Activated T-cell treated with anti-CD3 and anti-CD28 coated beads, Interleukin-2, amount 50 U/mL, for 24 hours (primary cell): Measurements from ENCODE around the gene TFAM.
"Not testable (repeated sequence)": the region's sequence is repeated elsewhere in the genome, so short reads cannot be mapped to it uniquely, and the experiment has no call there.

Experiments used
- DNase-seq: peaks from one replicate; pipeline ENCODE4 v3.0.0-alpha.2; 2020
- H3K27ac Mint-ChIP-seq: 2 replicates; pipeline ENCODE4 v1.8.0; 2020; ENCODE audit warnings: mild to moderate bottlenecking, mixed read lengths
- H3K27me3 Mint-ChIP-seq: 2 replicates; pipeline ENCODE4 v1.8.0; 2020; ENCODE audit warnings: mixed read lengths
- H3K36me3 Mint-ChIP-seq: 2 replicates; pipeline ENCODE4 v1.8.0; 2020; ENCODE audit warnings: low read depth, mixed read lengths
- H3K4me1 Mint-ChIP-seq: 2 replicates; pipeline ENCODE4 v1.8.0; 2020; ENCODE audit warnings: low read depth, mixed read lengths
- H3K4me3 Mint-ChIP-seq: 2 replicates; pipeline ENCODE4 v1.8.0; 2020; ENCODE audit warnings: mild to moderate bottlenecking, moderate library complexity, mixed read lengths
- H3K9me3 Mint-ChIP-seq: 2 replicates; pipeline ENCODE4 v1.8.0; 2020; ENCODE audit warnings: mixed read lengths

The TFAM gene

DNA sequence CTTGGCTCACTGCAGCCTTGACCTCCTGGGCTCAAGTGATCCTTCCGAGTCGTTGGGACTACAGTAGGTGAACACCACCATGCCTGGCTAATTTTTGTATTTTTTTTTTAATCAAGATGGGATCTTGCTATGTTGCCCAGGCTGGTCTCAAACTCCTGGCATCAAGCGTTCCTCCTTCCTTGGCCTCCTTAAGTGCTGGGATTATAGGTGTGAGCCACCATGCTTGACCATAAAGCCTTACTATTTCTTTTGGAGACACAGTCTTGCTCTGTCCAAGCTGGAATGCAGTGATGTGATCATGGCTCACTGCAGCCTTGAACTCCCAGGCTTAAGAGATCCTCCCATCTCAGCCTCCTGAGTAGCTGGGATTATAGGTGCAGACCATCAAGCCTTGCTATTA, 12.6 kb downstream of the TFAM start:
- Mint-ChIP-seq H3K9me3 (no peaks in the 10 kb centered on the region), H3K36me3 (peaks cover 82% of the 10 kb centered on the region), H3K27me3 (no peaks in the 10 kb centered on the region), H3K4me3 (no peak overlapping the region), H3K27ac (no peak overlapping the region), H3K4me1 (peaks cover 10% of the 10 kb centered on the region)
- DNase-seq = no peak

- no peak for DNase-seq
- Mint-ChIP-seq H3K4me1 (peaks cover 10% of the 10 kb centered on the region), H3K4me3 (no peak overlapping the region), H3K9me3 (no peaks in the 10 kb centered on the region), H3K27me3 (no peaks in the 10 kb centered on the region), H3K36me3 (peaks cover 68% of the 10 kb centered on the region), H3K27ac (no peak overlapping the region)
Observed at GRCh38 chr10:58399410-58399809, 14.2 kb downstream of the TFAM start.

GRCh38 chr10:58400609-58401008, 15.4 kb downstream of the TFAM start:
- Mint-ChIP-seq H3K27ac (no peak overlapping the region), H3K27me3 (no peaks in the 10 kb centered on the region), H3K4me3 (no peak overlapping the region), H3K36me3 (peaks cover 57% of the 10 kb centered on the region), H3K4me1 (peaks cover 5% of the 10 kb centered on the region), H3K9me3 (no peaks in the 10 kb centered on the region)
- no peak for DNase-seq

- Mint-ChIP-seq H3K27ac (no peak overlapping the region), H3K9me3 (no peaks in the 10 kb centered on the region), H3K27me3 (no peaks in the 10 kb centered on the region), H3K4me1 (peaks cover 3% of the 10 kb centered on the region), H3K36me3 (peaks cover 29% of the 10 kb centered on the region), H3K4me3 (no peak overlapping the region)
- DNase-seq = no peak
Observed at GRCh38 chr10:58404001-58404400, 18.8 kb downstream of the TFAM start.

DNA sequence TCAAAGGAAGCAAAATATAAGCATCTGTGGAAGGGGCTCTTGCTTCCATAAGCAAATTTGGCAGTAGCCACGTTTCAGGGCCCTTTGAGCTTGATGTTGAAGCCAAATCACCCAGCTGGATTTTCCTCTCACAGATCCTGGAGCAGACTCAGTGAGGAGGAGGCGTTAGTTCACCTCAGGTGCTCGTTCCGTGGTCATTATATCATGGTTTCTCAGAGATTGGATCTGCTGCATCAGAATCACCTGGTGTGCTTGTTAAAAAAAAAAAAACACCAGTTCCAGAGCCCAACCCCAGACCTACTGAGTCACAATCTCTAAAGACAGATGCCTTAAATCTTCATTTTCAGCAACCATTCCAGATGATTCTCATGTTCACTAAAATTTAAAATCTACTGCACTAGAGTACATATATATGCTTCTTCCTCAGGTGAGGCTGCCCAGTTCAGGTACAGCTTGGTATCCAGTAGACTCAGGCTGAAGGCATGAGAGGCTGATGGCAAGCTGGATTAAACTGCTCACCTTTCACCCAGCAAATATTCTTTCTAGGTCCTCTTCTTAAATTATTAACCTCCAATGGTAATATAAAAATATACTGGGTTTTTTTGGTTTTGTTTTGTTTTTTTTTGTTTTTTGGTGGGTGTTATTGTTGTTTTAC, 24.9 kb downstream of the TFAM start:
- no peaks in the 10 kb centered on the region for H3K4me1 Mint-ChIP-seq
- no peak for DNase-seq
- H3K9me3 Mint-ChIP-seq = no peaks in the 10 kb centered on the region
- no peak overlapping the region for H3K27ac Mint-ChIP-seq
- peaks cover 2% of the 10 kb centered on the region for H3K27me3 Mint-ChIP-seq
- H3K36me3 Mint-ChIP-seq = no peaks in the 10 kb centered on the region
- H3K4me3 Mint-ChIP-seq = no peak overlapping the region

DNA sequence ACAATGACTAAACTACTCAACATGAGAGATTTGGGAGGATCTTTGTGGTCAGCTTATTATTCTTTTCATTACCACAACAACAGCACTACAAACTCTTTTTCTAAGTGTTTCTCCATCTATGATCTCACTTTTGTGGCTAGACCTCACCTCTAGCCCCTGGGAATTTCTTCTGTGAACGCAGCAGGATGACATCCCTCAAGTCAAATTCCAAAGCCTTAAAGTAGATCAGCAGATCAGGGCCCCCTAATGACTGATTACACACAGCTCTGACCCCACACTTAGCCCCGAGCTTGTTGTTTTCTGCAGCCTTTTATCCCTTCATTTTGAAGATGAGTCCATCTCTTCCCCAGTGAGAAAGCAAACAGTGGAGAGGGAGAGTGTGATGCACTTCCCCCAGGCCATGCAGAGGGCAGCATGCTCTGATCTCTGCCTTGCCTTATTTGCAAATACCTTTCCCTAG, 27.3 kb downstream of the TFAM start:
- H3K27me3 Mint-ChIP-seq = peaks cover 10% of the 10 kb centered on the region
- H3K27ac Mint-ChIP-seq = no peak overlapping the region
- no peak overlapping the region for H3K4me3 Mint-ChIP-seq
- H3K9me3 Mint-ChIP-seq = no peaks in the 10 kb centered on the region
- H3K4me1 Mint-ChIP-seq = no peaks in the 10 kb centered on the region
- DNase-seq = no peak
- H3K36me3 Mint-ChIP-seq = no peaks in the 10 kb centered on the region

GRCh38 chr10:58414270-58415041, 29.2 kb downstream of the TFAM start:
- Mint-ChIP-seq H3K27me3 (peaks cover 14% of the 10 kb centered on the region), H3K4me3 (no peak overlapping the region), H3K27ac (no peak overlapping the region), H3K9me3 (no peaks in the 10 kb centered on the region), H3K36me3 (no peaks in the 10 kb centered on the region), H3K4me1 (no peaks in the 10 kb centered on the region)
- DNase-seq = no peak

DNA sequence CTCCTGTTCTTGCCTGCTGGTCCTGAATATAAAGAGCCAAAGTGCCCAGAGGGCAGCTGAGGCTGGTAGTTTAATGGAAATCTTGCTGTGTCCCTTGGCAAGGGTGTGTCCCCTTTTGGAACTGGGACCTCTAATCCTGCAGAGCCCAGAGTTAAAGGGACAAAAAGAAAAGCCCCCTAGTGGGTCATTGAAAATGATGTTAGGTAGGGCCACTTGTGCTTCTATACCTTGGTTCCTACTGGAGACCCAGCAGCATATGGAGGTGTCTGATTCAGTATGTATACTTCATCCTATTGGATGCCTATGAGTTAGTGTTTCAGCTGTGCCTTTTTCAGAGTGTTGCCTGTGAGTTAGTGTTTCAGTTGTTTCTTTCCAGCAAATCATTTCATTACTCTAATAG, 30.5 kb downstream of the TFAM start:
- H3K36me3 Mint-ChIP-seq = no peaks in the 10 kb centered on the region
- no peaks in the 10 kb centered on the region for H3K4me1 Mint-ChIP-seq
- H3K27ac Mint-ChIP-seq = no peak overlapping the region
- H3K4me3 Mint-ChIP-seq = no peak overlapping the region
- no peak for DNase-seq
- H3K9me3 Mint-ChIP-seq = no peaks in the 10 kb centered on the region
- H3K27me3 Mint-ChIP-seq = peaks cover 16% of the 10 kb centered on the region

GRCh38 chr10:58417902-58418301, 32.7 kb downstream of the TFAM start:
- not testable (repeated sequence) for H3K9me3 Mint-ChIP-seq, H3K36me3 Mint-ChIP-seq, H3K4me3 Mint-ChIP-seq, DNase-seq, H3K27ac Mint-ChIP-seq, H3K4me1 Mint-ChIP-seq
- H3K27me3 Mint-ChIP-seq = peaks cover 16% of the 10 kb centered on the region

DNA sequence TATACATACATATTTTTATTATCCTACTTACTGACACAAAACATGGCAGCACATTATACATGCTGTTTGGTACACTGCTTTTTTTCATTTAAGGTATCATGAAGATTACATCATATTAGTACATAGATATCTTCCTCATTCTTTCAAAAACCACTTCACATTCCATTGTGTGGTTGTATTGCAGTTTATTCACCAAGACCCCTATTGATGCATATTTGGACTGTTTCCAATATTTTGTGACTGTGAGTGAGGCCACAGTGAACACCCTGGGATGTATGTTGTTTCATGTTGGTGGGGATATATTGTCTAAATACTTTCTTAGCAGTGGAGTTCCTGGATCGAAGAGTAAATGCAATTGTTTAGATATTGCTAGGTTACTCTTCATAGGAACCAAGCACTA, 39.0 kb downstream of the TFAM start:
- no peak for DNase-seq
- no peak overlapping the region for H3K27ac Mint-ChIP-seq
- no peaks in the 10 kb centered on the region for H3K4me1 Mint-ChIP-seq
- H3K36me3 Mint-ChIP-seq = no peaks in the 10 kb centered on the region
- peaks cover 12% of the 10 kb centered on the region for H3K27me3 Mint-ChIP-seq
- peaks cover 8% of the 10 kb centered on the region for H3K9me3 Mint-ChIP-seq
- no peak overlapping the region for H3K4me3 Mint-ChIP-seq

DNA sequence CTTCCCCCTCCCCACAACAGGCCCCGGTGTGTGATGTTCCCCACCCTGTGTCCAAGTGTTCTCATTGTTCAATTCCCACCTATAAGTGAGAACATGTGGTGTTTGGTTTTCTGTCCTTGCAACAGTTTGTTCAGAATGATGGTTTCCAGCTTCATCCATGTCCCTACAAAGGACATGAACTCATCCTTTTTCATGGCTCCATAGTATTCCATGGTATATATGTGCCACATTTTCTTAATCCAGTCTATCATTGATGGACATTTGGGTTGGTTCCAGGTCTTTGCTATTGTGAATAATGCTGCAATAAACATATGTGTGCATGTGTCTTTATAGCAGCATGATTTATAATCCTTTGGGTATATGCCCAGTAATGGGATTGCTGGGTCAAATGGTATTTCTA, 43.2 kb downstream of the TFAM start:
- H3K4me1 Mint-ChIP-seq, H3K9me3 Mint-ChIP-seq, DNase-seq, H3K27ac Mint-ChIP-seq, H3K36me3 Mint-ChIP-seq, H3K4me3 Mint-ChIP-seq: not testable (repeated sequence)
- peaks cover 20% of the 10 kb centered on the region for H3K27me3 Mint-ChIP-seq

DNA sequence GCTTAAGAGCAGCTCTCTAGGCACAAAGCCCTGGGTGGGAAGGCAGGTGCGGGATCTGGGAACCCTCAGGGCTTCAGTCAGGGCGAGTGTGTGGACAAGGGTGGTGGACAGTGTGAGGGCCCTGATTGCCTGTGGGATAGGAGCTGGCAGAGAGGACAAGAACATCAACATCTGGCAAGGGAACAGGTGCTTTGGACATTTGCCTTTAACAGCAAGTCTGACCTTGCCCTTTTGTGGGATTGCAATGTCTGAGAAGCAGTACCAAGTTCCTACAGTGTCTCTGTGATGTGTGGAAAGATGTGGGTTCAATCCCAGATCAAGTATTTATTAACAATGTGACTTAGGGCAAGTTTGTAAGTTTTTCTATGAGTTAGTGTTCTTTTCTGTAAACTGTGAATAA, 46.7 kb downstream of the TFAM start:
- no peak for DNase-seq
- H3K4me3 Mint-ChIP-seq = no peak overlapping the region
- H3K27me3 Mint-ChIP-seq = peaks cover 16% of the 10 kb centered on the region
- H3K4me1 Mint-ChIP-seq = peaks cover 14% of the 10 kb centered on the region
- no peak overlapping the region for H3K27ac Mint-ChIP-seq
- no peaks in the 10 kb centered on the region for H3K36me3 Mint-ChIP-seq
- H3K9me3 Mint-ChIP-seq = no peaks in the 10 kb centered on the region

DNA sequence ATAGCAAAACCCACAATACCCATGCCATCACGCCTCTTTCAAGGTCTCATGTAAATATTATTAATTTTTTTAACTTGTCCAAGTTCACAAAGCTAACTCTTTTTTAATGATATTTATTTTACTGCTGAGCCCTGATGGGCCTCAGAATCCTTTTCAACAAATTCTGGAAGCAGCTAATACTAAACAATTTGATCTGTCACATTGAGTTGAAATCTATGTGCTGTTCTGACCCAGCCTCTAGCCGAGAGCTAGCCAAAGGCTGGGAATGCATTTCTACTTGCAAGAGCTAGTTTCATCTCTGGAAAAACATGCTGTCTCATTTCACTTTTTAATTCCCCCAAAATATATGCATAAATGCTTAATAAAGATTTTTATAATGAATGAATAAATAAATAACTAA, 47.9 kb downstream of the TFAM start:
- DNase-seq = no peak
- Mint-ChIP-seq H3K36me3 (no peaks in the 10 kb centered on the region), H3K4me3 (no peak overlapping the region), H3K4me1 (peaks cover 14% of the 10 kb centered on the region), H3K27ac (no peak overlapping the region), H3K9me3 (no peaks in the 10 kb centered on the region), H3K27me3 (peaks cover 16% of the 10 kb centered on the region)

DNA sequence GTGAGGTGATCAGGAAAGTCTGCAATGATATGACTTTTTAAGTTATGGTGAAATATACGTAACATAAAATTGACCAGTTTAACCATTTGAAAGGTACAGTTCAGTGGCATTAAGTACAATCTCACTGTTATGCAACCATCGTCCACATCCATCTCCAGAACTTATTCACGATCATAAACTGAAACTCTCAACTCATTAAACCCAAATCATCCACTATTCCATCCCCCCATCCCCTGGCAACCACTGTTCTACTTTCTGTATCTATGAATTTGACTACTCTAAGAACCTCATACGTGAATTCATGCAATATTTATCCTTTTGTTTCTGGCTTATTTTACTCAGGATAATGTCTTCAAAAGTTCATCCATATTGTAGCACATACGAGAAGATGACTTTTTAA, 48.4 kb downstream of the TFAM start:
- Mint-ChIP-seq H3K27ac (no peak overlapping the region), H3K9me3 (no peaks in the 10 kb centered on the region), H3K27me3 (peaks cover 16% of the 10 kb centered on the region), H3K36me3 (no peaks in the 10 kb centered on the region), H3K4me3 (no peak overlapping the region), H3K4me1 (peaks cover 14% of the 10 kb centered on the region)
- DNase-seq = no peak

- Mint-ChIP-seq H3K36me3 (no peaks in the 10 kb centered on the region), H3K9me3 (no peaks in the 10 kb centered on the region)
- no peak for DNase-seq
Observed at GRCh38 chr10:58435297-58435985, 50.2 kb downstream of the TFAM start.

More at GRCh38 chr10:58435297-58435985, 50.2 kb downstream of the TFAM start:
- Mint-ChIP-seq H3K27me3 (peaks cover 7% of the 10 kb centered on the region), H3K27ac (no peak overlapping the region), H3K4me1 (peaks cover 14% of the 10 kb centered on the region), H3K4me3 (no peak overlapping the region)
